ENCODE measurements around the gene SEPTIN10.

DNA sequence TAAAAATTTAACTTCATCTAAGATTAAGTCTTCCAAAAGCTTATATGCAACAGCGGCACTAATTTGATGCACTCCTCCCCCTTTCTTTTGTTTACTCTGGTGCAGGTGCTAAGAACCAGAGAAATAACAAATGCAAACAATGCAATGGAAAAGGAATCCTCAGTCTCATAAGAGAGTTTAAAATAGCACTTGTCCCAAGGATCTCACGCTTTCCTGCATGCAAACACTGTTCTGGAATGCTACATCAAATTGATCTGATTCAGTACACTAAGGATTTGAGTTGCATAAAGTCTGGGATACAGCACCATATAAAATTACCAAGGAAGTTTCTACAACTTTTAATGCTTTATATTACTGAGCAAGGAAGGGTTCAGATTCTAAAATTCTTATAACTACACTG, 50.5 kb downstream of the SEPTIN10 start:
- TF ChIP-seq CTCF (IDR thresholded peaks at IDR 0.05) (no peak), POLR2A (IDR thresholded peaks at IDR 0.05) (no peak), POLR2AphosphoS5 (IDR thresholded peaks at IDR 0.05) (no peak)
